Right renal cortex interstitium (tissue), 3 donors: ENCODE results near the gene FMOD. TPM values are rescaled to one million over a fixed set of nuclear protein-coding genes. Genes with fewer than 3 reads are reported as not detected.
"Not testable (repeated sequence)": the region's sequence is repeated elsewhere in the genome, so short reads cannot be mapped to it uniquely, and the experiment has no call there.

Experiments used
- DNase-seq, 3 donors: peaks; one replicate each; pipeline ENCODE4 v3.0.0-alpha.2; 2013; ENCODE audit warnings: low read depth in 3 of 3, low spot score in 2 of 3
- polyA plus RNA-seq, 3 donors: library from polyadenylated mRNA; unstranded; fragments of 120-200 nt; gene quantifications; one replicate each; pipeline ENCODE4 v1.2.1, GENCODE V29; 2013; ENCODE audit not compliant: insufficient read length in 3 of 3

FMOD gene
- polyA plus RNA-seq, 3 donors, result 42.4 to 56.6 (median 51.5) TPM

DNA sequence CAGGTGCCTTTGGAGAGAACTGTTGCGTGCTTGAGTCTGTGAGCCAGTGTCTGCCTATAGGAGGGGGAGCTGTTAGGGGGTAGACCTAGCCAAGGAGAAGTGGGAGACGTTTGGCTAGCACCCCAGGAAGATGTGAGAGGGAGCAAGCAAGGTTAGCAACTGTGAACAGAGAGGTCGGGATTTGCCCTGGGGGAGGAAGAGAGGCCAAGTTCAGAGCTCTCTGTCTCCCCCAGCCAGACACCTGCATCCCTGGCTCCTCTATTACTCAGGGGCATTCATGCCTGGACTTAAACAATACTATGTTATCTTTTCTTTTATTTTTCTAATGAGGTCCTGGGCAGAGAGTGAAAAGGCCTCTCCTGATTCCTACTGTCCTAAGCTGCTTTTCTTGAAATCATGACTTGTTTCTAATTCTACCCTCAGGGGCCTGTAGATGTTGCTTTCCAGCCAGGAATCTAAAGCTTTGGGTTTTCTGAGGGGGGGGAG lies 43.2 kb downstream of the FMOD start:
- no peak for DNase-seq

- DNase-seq, result no peak
Measured at GRCh38 chr1:203306965-203307541, 43.9 kb downstream of the FMOD start.

GRCh38 chr1:203306089-203306964 lies 44.6 kb downstream of the FMOD start:
- DNase-seq, result peak in 1 of 3 donors; percentile 67

GRCh38 chr1:203305809-203306088 lies 45.2 kb downstream of the FMOD start:
- no peak for DNase-seq

DNA sequence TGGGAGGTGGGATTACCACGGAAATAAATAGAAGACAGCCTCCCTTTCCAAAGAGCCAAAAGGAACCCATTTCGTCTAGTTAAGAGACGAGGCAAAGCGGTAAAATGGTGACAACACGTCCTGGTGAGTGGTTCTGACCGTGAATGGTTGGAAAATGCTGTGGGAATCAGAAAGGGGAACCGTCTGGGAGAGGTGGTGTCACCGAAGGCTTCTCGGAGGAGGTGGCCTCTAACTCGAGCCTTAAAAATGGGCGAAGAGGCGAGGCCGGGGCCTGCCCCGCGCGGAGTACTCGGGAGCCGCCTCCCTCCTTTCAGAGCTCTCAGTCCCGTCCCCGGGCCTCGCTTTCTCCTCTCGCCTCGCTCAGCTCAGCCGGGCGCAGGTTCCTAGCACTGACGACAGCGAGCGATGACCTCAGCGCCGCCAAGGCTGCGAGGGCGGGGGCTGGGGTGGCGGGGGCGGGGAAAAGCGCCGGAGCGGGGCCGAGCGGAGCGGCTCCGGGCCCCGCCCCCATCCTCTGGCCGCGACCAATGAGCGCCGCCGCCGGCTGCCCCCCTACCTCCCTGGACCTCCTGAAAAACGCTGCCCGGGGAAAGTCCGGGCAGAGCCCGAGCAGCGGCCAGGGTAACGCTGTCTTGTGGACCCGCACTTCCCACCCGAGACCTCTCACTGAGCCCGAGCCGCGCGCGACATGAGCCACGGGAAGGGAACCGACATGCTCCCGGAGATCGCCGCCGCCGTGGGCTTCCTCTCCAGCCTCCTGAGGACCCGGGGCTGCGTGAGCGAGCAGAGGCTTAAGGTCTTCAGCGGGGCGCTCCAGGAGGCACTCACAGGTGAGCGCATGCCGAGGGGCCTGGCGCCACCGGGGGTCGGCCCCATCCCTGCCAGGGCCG lies 45.8 kb downstream of the FMOD start, which contains the start of gene BTG2:
Gene BTG2, plus strand, starts transcription at position 601 of the 890 bp plus-strand sequence. Its CDS starts 88 bp downstream, at position 689.
- peak in 2 of 3 donors; percentile 79 to 80 for DNase-seq

DNA sequence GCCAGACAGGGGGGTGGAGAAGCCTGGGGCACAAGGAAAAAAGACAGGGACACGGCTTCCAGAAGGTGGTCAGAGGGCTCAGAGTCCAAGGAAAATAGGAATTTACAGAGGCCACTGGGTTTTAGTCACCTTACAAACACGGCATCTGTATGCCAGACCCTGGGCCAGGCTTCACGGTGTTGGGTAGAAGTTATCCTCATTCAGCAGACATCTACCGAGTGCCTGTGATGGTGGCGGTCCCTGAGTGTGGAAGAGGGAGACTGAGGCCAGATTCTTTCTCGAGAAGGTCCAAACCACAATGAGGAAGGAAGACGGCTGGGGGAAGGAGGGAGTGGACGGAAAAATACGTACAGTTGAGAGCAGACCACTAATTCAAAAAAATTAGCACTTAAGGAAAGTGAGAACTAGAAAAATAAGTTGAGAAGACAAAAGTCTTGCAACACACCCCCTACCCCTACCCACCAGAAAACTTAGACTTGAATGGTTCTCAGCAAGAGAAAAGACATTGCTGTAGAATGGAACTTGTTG lies 46.5 kb downstream of the FMOD start:
- DNase-seq, result no peak

GRCh38 chr1:203302894-203303293 lies 48.0 kb downstream of the FMOD start:
- no peak for DNase-seq

DNA sequence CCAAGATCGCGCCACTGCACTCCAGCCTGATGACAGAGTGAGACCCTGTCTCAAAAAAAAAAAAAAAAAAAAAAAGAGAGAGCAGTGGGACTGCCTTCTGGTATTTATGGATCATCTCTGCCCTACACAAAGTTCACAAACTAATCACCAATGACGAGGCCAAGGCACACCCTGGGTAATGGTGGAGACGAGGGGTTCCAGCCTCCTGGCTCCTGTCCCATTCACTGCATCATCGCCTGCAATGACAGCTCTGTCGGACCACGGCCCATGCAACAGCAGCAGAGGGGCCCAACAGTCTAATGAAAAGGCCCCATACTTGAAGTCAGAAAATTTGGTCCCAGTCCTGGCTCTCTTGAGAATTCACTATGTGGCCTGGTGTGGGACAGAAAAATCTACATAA lies 48.5 kb downstream of the FMOD start:
- no peak for DNase-seq

- no peak for DNase-seq
Measured at GRCh38 chr1:203301331-203301668, 49.6 kb downstream of the FMOD start.

- DNase-seq, result no peak
Measured at GRCh38 chr1:203300441-203301330, 50.2 kb downstream of the FMOD start.

DNA sequence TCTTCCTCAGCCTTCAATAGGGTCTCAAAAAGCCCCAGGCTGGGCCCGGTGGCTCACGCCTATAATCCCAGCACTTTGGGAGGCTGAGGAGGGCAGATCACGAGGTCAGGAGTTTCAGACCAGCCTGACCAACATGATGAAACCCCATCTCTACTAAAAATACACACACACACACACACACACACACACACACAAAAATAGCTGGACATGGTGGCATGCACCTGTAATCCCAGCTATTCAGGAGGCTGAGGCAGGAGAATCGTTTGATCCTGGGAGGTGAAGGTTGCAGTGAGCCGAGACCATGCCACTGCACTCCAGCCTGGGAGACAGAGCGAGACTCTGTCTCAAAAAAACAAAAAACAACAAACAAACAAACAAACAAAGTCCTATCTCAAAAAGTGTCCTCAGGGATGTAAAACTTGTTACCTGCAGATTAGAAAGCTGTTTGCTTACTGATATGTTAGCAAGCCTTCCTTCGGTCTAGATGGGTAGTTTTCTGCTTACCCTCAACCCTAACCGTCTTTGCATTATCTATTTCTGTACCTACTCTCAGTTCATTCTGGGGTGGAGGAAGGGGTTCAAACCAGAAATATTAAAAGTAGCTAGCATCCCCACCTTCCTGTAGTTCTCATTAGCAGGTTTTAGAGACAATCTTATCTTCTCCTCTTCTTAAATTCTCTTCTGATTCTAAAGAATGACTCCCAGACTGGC lies 51.0 kb downstream of the FMOD start:
- DNase-seq, result not testable (repeated sequence)

DNA sequence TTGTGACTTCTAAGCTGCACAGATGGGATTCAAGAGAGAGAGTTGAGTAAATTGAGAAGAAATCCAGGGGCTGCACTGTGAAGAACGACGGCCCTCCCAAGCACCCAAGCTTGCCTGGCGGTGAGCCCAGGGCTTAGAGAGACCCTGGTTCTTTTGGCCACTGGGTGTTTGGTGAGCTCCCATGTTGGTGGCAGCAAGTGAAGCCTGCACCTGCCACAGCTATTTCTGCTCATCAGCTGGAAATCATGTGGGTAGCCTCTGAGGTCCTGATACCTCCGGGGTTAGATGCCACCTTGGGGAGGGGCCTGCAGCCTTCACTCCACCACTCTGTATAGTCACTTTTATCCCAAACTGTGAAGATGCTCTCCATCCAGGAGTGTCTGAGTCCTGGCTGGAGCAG lies 51.8 kb downstream of the FMOD start:
- DNase-seq, result no peak

- no peak for DNase-seq
Measured at GRCh38 chr1:203296460-203297073, 54.4 kb downstream of the FMOD start.

DNA sequence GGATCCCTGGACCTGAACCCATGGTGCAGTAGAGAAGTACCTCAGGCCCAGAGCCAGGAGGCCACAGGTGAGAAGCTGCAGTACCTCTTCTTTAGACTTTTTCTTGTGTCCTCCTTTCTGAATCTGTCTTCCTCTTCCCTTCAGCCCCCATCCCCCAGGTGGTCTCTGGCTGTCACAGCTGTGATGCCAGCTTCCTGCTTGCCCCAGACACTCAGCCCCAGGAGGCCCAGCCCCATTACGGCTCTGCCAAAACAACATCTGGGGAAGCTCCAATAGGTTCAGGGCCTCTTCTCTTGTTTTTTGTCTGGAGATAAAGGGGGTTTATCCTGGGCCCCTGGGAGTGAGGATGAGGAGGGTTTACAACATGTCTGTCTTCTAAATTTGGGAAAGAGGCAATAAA lies 55.1 kb downstream of the FMOD start:
- DNase-seq, result no peak

- DNase-seq, result no peak
Measured at GRCh38 chr1:203291201-203292096, 59.5 kb downstream of the FMOD start.
